ENCODE data around the gene ZFAND3. TPM values are rescaled to one million over a fixed set of nuclear protein-coding genes. Genes with fewer than 3 reads are reported as not detected.

ZFAND3 gene
- total RNA-seq, 1 donor from 2014 or later, result 84.4 TPM

DNA sequence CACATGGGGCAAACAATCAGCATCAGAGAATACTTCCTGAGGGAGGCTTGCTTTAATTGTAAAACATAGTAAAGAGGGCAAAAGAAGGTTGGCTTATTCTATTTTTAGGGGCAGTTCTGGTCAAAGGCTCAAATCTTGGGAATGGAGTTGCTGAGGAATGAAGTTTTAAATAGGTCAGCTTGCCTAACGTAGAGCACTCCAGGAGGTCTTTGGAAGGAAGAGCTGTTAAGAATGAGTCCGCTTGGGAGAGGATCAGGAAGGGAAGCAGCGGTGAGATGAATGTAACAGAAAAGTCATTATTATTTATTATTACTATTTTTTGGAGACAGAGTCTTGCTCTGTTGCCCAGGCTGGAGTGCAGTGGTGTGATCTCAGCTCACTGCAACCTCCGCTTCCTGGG is 108.7 kb downstream of the ZFAND3 start:
- TF ChIP-seq, protein P1, sequence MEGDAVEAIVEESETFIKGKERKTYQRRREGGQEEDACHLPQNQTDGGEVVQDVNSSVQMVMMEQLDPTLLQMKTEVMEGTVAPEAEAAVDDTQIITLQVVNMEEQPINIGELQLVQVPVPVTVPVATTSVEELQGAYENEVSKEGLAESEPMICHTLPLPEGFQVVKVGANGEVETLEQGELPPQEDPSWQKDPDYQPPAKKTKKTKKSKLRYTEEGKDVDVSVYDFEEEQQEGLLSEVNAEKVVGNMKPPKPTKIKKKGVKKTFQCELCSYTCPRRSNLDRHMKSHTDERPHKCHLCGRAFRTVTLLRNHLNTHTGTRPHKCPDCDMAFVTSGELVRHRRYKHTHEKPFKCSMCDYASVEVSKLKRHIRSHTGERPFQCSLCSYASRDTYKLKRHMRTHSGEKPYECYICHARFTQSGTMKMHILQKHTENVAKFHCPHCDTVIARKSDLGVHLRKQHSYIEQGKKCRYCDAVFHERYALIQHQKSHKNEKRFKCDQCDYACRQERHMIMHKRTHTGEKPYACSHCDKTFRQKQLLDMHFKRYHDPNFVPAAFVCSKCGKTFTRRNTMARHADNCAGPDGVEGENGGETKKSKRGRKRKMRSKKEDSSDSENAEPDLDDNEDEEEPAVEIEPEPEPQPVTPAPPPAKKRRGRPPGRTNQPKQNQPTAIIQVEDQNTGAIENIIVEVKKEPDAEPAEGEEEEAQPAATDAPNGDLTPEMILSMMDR (IDR thresholded peaks at IDR 0.05), result no peak
- peaks cover 1% of the 10 kb centered on the region for H3K36me3 Mint-ChIP-seq (ENCODE audit: unreplicated experiment)
- H3K4me1 Mint-ChIP-seq (ENCODE audit: unreplicated experiment), result peaks cover 25% of the 10 kb centered on the region
- H3K9me3 Mint-ChIP-seq (ENCODE audit: unreplicated experiment), result no peaks in the 10 kb centered on the region
- H3K4me3 Mint-ChIP-seq (ENCODE audit: unreplicated experiment), result no peak overlapping the region
- H3K27ac Mint-ChIP-seq (ENCODE audit: unreplicated experiment), result no peak overlapping the region
- H3K27me3 Mint-ChIP-seq (ENCODE audit: unreplicated experiment), result no peaks in the 10 kb centered on the region
- DNase-seq (ENCODE audit: extremely low spot score, unreplicated experiment), result no peak

GRCh38 chr6:37930288-37930971 is 110.9 kb downstream of the ZFAND3 start:
- H3K4me1 Mint-ChIP-seq (ENCODE audit: unreplicated experiment), result peaks cover 27% of the 10 kb centered on the region
- H3K36me3 Mint-ChIP-seq (ENCODE audit: unreplicated experiment), result peaks cover 3% of the 10 kb centered on the region
- no peaks in the 10 kb centered on the region for H3K27me3 Mint-ChIP-seq (ENCODE audit: unreplicated experiment)
- H3K27ac Mint-ChIP-seq (ENCODE audit: unreplicated experiment), result no peak overlapping the region
- no peak overlapping the region for H3K4me3 Mint-ChIP-seq (ENCODE audit: unreplicated experiment)
- DNase-seq (ENCODE audit: extremely low spot score, unreplicated experiment), result no peak
- TF ChIP-seq, protein P1 (IDR thresholded peaks at IDR 0.05), result no peak
- no peaks in the 10 kb centered on the region for H3K9me3 Mint-ChIP-seq (ENCODE audit: unreplicated experiment)

DNA sequence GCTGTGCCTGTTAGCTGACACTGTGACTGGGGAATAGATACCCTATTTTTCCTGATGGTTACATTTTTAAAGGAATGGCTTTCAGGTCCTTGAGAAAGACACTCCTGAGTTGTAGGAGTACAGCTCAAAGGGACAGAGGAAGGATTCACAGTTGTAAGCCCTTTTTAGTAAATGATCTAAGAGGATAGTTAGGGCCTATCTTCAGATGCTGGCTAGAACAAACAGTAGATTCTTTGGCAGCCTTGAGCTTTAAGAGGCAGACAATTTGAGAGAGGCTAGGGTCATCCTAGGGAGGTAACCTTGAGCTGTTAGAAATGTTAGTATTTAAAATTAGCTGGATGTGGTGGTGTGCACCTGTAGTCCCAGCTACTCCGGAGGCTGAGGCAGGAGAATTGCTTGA is 111.5 kb downstream of the ZFAND3 start:
- Mint-ChIP-seq H3K36me3 (ENCODE audit: unreplicated experiment) (peaks cover 3% of the 10 kb centered on the region), H3K4me3 (ENCODE audit: unreplicated experiment) (no peak overlapping the region), H3K27ac (ENCODE audit: unreplicated experiment) (no peak overlapping the region), H3K9me3 (ENCODE audit: unreplicated experiment) (no peaks in the 10 kb centered on the region), H3K4me1 (ENCODE audit: unreplicated experiment) (peaks cover 27% of the 10 kb centered on the region), H3K27me3 (ENCODE audit: unreplicated experiment) (no peaks in the 10 kb centered on the region)
- TF ChIP-seq, protein P1 (IDR thresholded peaks at IDR 0.05), result no peak
- DNase-seq (ENCODE audit: extremely low spot score, unreplicated experiment), result no peak

DNA sequence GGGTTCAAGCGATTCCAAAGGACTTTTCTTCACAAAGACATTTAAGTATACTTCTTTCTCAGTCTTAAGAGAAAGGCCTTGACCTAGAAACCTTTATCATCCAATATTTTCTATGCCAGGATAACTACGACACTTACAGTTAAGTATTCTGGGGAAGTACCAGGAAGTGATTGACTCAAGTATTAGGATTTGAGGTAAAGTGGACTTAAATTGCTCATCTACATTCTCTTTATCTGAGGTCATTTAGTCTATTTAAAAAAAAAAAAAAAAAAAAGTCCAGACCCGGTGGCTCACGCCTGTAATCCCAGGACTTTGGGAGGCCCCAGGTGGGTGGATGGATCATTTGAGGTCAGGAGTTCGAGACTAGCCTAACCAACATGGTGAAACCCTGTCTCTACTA is 114.7 kb downstream of the ZFAND3 start:
- DNase-seq (ENCODE audit: extremely low spot score, unreplicated experiment), result no peak
- Mint-ChIP-seq H3K9me3 (ENCODE audit: unreplicated experiment) (no peaks in the 10 kb centered on the region), H3K4me3 (ENCODE audit: unreplicated experiment) (no peak overlapping the region), H3K27ac (ENCODE audit: unreplicated experiment) (no peak overlapping the region), H3K36me3 (ENCODE audit: unreplicated experiment) (peaks cover 4% of the 10 kb centered on the region), H3K4me1 (ENCODE audit: unreplicated experiment) (peaks cover 40% of the 10 kb centered on the region), H3K27me3 (ENCODE audit: unreplicated experiment) (no peaks in the 10 kb centered on the region)
- TF ChIP-seq, protein P1 (IDR thresholded peaks at IDR 0.05), result no peak

DNA sequence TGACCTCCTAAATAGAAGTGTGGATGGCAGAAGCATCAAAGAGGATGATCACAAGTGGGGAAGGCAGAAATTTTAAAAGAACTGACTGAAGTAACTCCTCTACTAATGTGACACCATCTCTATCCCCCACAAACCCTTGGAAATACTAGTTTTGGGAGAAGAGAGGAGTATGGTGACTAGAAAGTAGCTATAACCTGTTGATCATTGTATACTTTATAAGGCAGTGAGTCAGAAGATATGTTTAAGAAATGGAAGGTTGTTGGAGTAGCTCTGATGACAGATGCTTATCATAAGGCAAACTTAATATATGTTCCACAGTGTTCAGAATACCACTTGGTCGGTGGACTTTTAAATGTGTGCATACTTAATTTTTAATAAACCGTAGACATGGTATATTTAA is 116.6 kb downstream of the ZFAND3 start:
- peaks cover 5% of the 10 kb centered on the region for H3K36me3 Mint-ChIP-seq (ENCODE audit: unreplicated experiment)
- no peak overlapping the region for H3K4me3 Mint-ChIP-seq (ENCODE audit: unreplicated experiment)
- peaks cover 37% of the 10 kb centered on the region for H3K4me1 Mint-ChIP-seq (ENCODE audit: unreplicated experiment)
- H3K27ac Mint-ChIP-seq (ENCODE audit: unreplicated experiment), result no peak overlapping the region
- DNase-seq (ENCODE audit: extremely low spot score, unreplicated experiment), result no peak
- H3K9me3 Mint-ChIP-seq (ENCODE audit: unreplicated experiment), result no peaks in the 10 kb centered on the region
- TF ChIP-seq, protein P1 (IDR thresholded peaks at IDR 0.05), result no peak
- no peaks in the 10 kb centered on the region for H3K27me3 Mint-ChIP-seq (ENCODE audit: unreplicated experiment)
